ENCODE data around the gene TRIM14.
"Not testable (repeated sequence)": the region's sequence is repeated elsewhere in the genome, so short reads cannot be mapped to it uniquely, and the experiment has no call there.

TRIM14 gene

DNA sequence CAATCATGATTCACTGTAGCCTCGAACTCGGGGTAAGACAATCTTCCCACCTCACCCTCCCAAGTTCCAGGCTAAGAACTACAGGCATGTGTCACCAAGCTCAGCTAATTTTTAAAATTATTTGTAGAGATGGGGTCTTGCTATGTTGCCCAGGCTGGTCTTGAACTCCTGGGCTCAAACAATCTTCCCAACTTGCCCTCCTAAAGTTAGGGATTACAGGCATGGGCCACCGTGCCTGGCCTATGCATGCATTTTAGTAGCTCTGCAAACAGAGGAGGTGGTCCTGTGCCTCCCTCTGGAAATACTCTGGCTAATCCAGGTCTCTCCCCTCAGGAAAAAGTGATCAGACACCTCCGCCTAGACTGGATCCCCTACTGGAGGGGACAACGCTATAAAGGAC lies 21.5 kb upstream of the TRIM14 start:
- no peak for DNase-seq

GRCh38 chr9:98136489-98136888 lies 17.5 kb upstream of the TRIM14 start:
- no peak for DNase-seq

DNA sequence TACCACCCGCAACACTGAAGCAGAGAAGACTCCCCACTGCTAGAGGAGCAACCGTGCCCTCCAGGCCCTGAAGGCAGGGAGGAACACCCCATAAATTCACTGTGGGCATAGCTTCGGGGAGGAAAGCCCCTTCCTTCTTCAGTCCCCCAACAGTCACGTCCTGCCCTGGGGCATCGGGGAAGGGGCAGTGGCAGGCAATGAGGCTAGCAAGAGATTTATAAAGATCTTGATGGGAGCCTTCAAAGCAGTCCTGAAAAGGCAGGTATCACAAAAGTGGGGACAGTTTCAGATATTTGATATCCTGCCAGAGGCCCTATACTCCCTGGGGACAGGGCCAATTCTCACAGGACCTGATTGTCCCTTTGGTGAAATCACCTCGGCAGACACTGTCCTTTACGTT lies 16.9 kb upstream of the TRIM14 start:
- DNase-seq: no peak

DNA sequence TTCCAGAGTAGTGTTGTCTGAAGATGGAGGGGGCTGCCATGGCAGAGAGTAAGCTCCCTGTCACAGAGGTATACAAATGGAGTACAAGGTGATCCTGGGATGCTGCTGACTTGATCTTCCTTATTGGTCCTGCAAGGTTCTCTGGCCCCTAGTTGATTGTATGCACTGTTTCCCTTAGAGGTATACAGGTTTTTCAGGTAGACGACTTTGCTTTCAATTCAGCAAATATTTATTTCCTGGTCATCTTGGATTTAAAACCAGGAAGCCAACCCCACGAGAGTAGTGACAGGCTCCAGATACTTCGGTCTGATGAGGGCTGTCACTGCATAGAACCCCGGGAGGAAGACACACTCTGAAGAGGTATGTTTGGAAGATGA lies 16.5 kb upstream of the TRIM14 start:
- no peak for DNase-seq

GRCh38 chr9:98134702-98135557 lies 15.9 kb upstream of the TRIM14 start:
- no peak for DNase-seq

GRCh38 chr9:98132806-98133631 lies 14.0 kb upstream of the TRIM14 start:
- DNase-seq: no peak

GRCh38 chr9:98132158-98132557 lies 13.1 kb upstream of the TRIM14 start:
- no peak for DNase-seq

- DNase-seq: no peak
These were observed 11.7 kb upstream of the TRIM14 start for GRCh38 chr9:98130576-98131228.

GRCh38 chr9:98130060-98130459 lies 11.0 kb upstream of the TRIM14 start:
- not testable (repeated sequence) for DNase-seq

- DNase-seq: no peak
These were observed 10.4 kb upstream of the TRIM14 start for GRCh38 chr9:98129451-98129881.

- DNase-seq: no peak
These were observed 9.3 kb upstream of the TRIM14 start for GRCh38 chr9:98128316-98128715.

DNA sequence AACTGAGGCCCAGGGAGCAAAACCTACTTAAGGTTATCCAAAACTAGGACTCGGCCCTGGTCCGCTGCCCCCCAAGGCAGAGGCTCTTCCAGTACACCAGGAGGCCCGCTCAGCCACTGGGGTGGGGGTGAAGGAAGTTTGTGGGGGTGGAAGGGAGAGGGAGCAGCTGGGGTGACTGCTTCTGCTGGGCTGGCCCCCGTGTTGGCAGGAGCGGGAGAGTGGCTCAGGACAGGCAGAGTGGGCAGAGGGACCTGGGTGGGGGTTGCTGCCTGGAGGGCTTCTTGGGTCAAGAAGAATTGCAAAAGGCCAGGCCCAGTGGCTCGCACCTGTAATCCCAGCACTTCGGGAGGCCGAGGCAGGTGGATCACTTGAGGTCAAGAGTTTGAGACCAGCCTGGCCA lies 8.2 kb upstream of the TRIM14 start:
- no peak for DNase-seq

GRCh38 chr9:98124637-98125426 lies 5.8 kb upstream of the TRIM14 start:
- no peak for DNase-seq

GRCh38 chr9:98124091-98124490 lies 5.1 kb upstream of the TRIM14 start:
- not testable (repeated sequence) for DNase-seq

DNA sequence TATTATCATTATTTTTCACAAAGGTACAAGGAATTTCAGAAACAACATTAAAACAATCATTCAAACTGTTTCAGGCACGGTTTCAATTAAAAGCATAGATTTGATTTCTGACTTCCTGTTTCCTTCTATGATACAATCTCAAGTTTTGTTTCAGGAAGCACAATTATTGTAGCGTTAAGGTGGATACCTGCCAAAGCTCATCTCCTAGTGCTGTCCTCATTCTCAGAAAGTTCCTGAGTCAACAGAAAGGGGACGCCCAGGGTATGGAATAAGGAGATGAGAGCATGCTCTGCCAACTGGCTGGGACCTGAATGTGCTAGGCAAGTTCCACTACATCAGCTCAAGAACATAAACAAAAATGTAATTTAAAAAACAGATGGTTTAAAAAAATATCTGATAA lies 2.0 kb upstream of the TRIM14 start:
- DNase-seq: peak; percentile 27

DNA sequence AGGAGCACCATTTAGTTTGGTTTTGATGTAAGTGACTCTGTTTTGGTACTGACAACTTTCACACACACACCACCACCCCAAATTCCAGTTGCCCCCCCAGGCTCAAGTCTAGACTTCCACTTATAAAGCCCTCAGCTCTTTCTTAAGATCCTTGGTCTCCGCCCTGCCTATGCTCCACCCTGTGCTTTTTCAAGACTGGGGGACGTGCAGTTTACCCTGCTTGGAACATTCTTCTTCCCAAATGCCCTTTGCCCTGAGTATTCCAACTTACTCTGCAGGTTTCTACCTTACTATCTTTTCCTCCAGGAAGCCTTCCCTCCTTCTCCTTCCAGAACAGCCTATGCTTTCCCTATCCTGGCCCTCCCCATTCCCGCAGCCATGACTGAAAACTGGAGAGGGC lies 1.5 kb upstream of the TRIM14 start:
- DNase-seq: no peak

DNA sequence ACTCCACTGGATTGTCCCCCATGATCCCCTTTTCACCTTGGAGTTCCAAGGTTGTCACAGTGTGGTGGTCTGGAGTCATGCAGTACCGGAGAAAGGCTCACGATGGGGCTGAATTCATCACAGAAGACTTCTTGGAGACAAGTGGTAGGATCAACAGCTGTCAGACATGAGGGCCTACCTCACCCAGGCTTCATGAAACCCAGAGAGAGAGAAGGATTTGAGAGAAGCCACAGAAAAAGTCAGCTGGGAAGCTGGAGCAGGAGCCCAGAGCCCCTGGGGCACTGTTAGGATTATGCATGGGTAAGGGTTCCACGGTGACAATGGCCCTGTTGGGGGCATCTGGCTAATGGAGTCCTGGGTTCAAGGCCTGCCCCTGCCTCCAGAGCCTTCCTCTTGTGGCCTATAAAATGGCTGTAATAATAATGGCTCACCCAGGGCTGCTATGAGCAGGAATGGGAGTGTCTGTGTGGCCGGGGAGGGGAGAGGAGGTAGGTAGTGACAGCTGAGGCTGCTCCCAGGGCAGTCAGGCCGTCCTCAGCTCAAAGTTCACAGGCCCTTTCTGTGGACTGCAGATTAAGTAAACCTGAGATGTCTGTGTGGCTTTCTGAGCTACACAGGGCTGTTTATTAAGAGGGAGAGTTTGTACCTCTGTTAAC lies 910 bp downstream of the TRIM14 start:
- peak; percentile 62 for DNase-seq

GRCh38 chr9:98117097-98117496 lies 1.9 kb downstream of the TRIM14 start:
- not testable (repeated sequence) for DNase-seq

DNA sequence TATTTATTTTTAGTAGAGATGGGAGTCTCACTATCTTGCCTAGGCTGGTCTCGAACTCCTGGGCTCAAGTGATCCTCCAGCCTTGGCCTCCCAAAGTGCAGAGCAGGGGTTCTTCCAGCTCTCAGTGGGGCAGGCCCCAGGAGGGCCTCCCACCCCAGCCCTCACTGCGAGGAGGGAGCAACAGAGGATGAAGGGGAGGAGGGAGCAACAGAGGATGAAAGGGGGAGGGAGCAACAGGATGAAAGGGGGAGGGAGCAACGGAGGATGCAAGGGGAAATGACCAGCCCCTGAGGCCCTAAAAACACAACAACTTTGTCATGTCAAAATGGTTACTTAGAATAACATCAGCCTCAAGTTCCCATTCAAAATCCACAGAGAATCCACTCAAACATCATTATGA lies 10.0 kb downstream of the TRIM14 start:
- no peak for DNase-seq

- DNase-seq: peak; percentile 65
These were observed 10.4 kb downstream of the TRIM14 start for GRCh38 chr9:98108531-98109031.

DNA sequence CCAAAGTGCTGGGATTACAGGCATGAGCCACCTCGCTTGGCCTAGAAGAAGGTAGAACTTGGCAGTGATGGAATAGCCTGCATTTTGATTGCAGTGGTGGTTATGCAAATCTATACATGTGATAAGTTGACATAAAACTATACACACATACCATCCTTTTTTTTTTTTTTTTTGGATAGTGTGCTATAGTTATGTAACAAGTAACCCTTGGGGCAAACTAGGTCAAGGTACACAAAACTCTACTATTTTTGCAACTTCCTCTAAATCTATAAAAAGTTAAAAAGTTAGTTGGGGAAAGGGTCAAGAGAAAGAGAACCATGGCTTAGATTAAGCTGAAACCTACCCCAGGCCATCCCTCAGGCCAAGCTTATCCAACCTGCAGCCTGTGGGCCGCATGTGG lies 11.1 kb downstream of the TRIM14 start:
- DNase-seq: peak; percentile 40

- no peak for DNase-seq
These were observed 14.0 kb downstream of the TRIM14 start for GRCh38 chr9:98105006-98105405.

Data from central memory CD4-positive, alpha-beta T cell (primary cell).